ENCODE measurements around the gene MPLKIP.
"Not testable (repeated sequence)": the region's sequence is repeated elsewhere in the genome, so short reads cannot be mapped to it uniquely, and the experiment has no call there.

- TF ChIP-seq CTCF, POLR2A, EP300 (IDR thresholded peaks at IDR 0.05): not testable (repeated sequence)
Observed at GRCh38 chr7:40139891-40140290, 5.5 kb upstream of the MPLKIP start.
